ENCODE results near the gene PDE6C.

PDE6C gene

GRCh38 chr10:93603023-93603422 is 9.3 kb upstream of the PDE6C start:
- TF ChIP-seq CEBPB (IDR thresholded peaks at IDR 0.05) (no peak), RAD21 (IDR thresholded peaks at IDR 0.05; ENCODE audit: low read depth) (no peak), USF1 (IDR thresholded peaks at IDR 0.05) (no peak), TAF1 (IDR thresholded peaks at IDR 0.05; ENCODE audit: low read depth) (no peak), CREB1 (IDR thresholded peaks at IDR 0.05; ENCODE audit: low read depth) (no peak), EP300 (IDR thresholded peaks at IDR 0.05; ENCODE audit: borderline replicate concordance) (no peak), EGR1 (IDR thresholded peaks at IDR 0.05) (no peak), TEAD4 (IDR thresholded peaks at IDR 0.05) (no peak), ZBTB7A (IDR thresholded peaks at IDR 0.05; ENCODE audit: low read depth) (no peak), TCF12 (IDR thresholded peaks at IDR 0.05; ENCODE audit: low read depth) (no peak), REST (IDR thresholded peaks at IDR 0.05; ENCODE audit: low read depth) (no peak), FOXM1 (IDR thresholded peaks at IDR 0.05; ENCODE audit: borderline replicate concordance, low read depth) (no peak), MAX (IDR thresholded peaks at IDR 0.05) (no peak), NFIC (IDR thresholded peaks at IDR 0.05) (no peak), YY1 (IDR thresholded peaks at IDR 0.05; ENCODE audit: low read depth) (no peak)

- TF ChIP-seq NFIC (IDR thresholded peaks at IDR 0.05) (peak; percentile 50), TCF12 (IDR thresholded peaks at IDR 0.05; ENCODE audit: low read depth) (no peak)
Measured at GRCh38 chr10:93604146-93604545, 8.2 kb upstream of the PDE6C start.

- TF ChIP-seq FOXM1 (IDR thresholded peaks at IDR 0.05; ENCODE audit: borderline replicate concordance, low read depth): no peak
- TF ChIP-seq ZBTB7A (IDR thresholded peaks at IDR 0.05; ENCODE audit: low read depth): no peak
- TF ChIP-seq CREB1 (IDR thresholded peaks at IDR 0.05; ENCODE audit: low read depth): no peak
Measured at GRCh38 chr10:93608421-93608820, 3.9 kb upstream of the PDE6C start.

- TF ChIP-seq CREB1 (IDR thresholded peaks at IDR 0.05; ENCODE audit: low read depth) (no peak), EGR1 (IDR thresholded peaks at IDR 0.05) (no peak), TEAD4 (IDR thresholded peaks at IDR 0.05) (no peak), NFIC (IDR thresholded peaks at IDR 0.05) (no peak), REST (IDR thresholded peaks at IDR 0.05; ENCODE audit: low read depth) (no peak), RAD21 (IDR thresholded peaks at IDR 0.05; ENCODE audit: low read depth) (no peak), TAF1 (IDR thresholded peaks at IDR 0.05; ENCODE audit: low read depth) (no peak), YY1 (IDR thresholded peaks at IDR 0.05; ENCODE audit: low read depth) (no peak)
Measured at GRCh38 chr10:93613126-93613525, 789 bp downstream of the PDE6C start.

GRCh38 chr10:93614101-93614825 is 1.9 kb downstream of the PDE6C start:
- no peak for TF ChIP-seq CREB1 (IDR thresholded peaks at IDR 0.05; ENCODE audit: low read depth)

- TF ChIP-seq TEAD4 (IDR thresholded peaks at IDR 0.05) (no peak), RAD21 (IDR thresholded peaks at IDR 0.05; ENCODE audit: low read depth) (no peak), USF1 (IDR thresholded peaks at IDR 0.05) (no peak)
Measured at GRCh38 chr10:93615576-93616235, 3.4 kb downstream of the PDE6C start.

GRCh38 chr10:93620925-93621324 is 8.6 kb downstream of the PDE6C start:
- TF ChIP-seq FOXM1 (IDR thresholded peaks at IDR 0.05; ENCODE audit: borderline replicate concordance, low read depth): no peak
- no peak for TF ChIP-seq USF1 (IDR thresholded peaks at IDR 0.05)

Data from Ishikawa (cell line).